HUDEP-2 (cell line): ENCODE results near the gene OR5I1.
"Not testable (repeated sequence)": the region's sequence is repeated elsewhere in the genome, so short reads cannot be mapped to it uniquely, and the experiment has no call there.

Source experiments
- DNase-seq, 76 experiments: peaks; one replicate each; lab custom pipeline; 2025; ENCODE audit not compliant: unreplicated experiment in 76 of 76; lab: John Stamatoyannopoulos, UW

The OR5I1 gene

GRCh38 chr11:55936300-55936699, at the start of gene OR5I1:
Gene OR5I1, minus strand, starts transcription at chr11:55936400. Its CDS starts 0 bp downstream, at chr11:55936400.
- no peak for DNase-seq

- DNase-seq, result no peak
Observed at GRCh38 chr11:55970935-55971334, 34.7 kb upstream of the OR5I1 start.

DNA sequence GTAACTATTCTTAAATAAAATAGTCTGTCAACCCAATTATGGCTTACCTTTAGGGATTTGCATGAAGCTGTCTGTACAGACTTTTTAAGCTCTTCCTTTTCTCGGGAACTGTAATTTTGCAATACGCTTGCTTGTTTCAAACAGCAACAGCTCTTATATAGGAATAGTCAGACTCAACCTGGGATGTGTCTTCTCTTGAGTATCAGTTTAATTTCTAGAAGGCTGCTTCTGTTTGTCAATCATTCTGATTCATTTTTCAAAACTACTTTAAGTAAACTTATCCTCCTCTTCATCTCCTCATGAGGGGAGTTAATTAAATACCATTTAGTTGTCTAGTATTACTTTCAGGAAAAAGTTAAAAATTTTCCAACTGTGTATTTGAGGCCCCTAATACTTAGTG, 33.6 kb upstream of the OR5I1 start, which contains the start of gene OR10AG1:
Gene OR10AG1 (minus strand): TSS at position 101 of the 400 bp plus-strand sequence. CDS start 38 bp downstream, at position 63.
- DNase-seq, result no peak

DNA sequence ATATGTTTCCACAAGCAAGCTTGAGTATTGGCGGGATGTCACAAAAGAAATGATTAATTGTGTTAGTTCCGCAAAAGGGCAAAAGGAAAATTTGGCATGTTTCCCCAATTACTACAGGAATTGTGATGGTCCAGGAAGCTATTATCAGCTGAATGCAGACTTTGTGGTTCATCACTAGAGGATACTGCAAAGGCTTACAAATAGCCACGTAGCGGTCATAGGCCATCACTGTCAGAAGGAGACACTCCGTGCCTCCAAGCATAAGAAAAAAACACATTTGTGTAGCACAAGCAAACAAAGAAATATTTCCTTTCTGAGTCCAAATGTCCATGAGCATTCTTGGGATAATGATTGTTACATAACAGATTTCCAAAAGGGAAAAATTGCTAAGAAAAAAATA, 31.7 kb upstream of the OR5I1 start:
- no peak for DNase-seq

GRCh38 chr11:55966391-55966790, 30.2 kb upstream of the OR5I1 start:
- no peak for DNase-seq

DNA sequence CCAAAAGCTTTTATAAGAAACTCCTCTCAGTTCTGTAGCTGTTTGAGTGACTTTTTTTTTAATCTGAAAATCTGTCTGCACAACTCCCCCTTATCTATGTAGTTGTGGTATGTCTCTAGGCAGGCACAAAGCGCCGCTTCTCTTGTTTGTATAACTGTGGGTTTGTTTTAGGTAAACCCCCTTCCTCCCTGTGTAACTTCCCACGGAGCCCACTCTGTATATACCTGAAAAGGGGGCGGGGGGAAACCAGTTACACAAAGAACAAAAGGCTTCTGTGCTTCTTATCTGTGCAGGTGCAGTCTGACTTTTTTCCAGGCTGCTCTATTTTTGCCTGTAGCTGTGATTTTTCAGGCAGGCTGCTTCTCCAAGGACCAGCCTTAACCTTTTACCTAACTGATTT, 20.3 kb upstream of the OR5I1 start:
- no peak for DNase-seq

- no peak for DNase-seq
Observed at GRCh38 chr11:55949330-55949729, 13.1 kb upstream of the OR5I1 start.

DNA sequence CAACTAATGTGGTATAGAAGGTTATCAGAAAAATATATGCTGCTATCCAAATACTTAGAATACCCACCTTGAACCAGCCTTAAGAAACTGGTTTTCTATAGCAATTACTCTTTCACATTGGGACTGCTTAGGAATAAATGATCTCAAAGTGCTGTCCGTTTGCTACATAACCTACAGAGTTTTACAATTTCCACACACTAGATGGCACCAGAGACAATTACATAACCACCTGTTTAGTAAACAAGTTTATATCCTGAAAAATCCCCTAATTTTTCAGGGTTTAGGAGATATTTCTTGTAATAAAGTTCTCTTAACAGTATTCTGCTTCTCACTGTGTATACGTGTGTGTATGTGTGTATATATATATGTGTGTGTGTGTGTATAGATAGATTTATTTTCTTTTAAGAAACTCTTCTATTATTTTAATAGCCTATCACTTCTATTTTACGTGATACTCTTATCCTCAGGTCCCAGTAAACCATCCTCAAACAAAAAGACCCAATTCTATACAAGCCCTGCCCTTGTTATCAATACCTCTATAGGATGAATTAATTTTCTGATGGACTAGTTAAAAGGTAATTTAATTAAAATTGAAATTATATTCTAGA, 6.7 kb upstream of the OR5I1 start:
- DNase-seq, result peak in 8 of 76 experiments; percentile 0 to 21 (median 2)

DNA sequence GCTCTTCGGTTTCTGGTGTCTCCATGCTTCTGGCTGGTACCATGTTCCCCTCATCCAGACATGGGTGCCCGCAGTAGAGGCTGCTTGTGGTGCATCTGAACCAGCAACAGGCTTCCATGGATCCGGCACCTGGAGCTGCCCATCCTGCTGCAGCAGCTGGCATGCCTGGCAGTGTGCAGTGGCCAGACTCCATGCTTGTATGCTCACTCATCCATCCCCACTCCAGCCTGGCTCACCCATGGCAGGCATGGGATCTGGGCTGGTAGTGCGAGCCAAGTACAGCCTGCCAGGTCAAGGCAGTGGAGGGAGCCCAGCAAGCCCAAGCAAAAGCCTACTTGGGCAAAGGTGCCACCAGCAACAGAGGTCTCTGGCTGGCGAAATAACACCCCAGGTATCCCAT, 15.7 kb downstream of the OR5I1 start:
- no peak for DNase-seq

- no peak for DNase-seq
Observed at GRCh38 chr11:55914482-55914881, 21.7 kb downstream of the OR5I1 start, which contains the start of gene OR5W2. Gene OR5W2, minus strand, starts transcription at chr11:55914582. Its CDS starts 0 bp downstream, at chr11:55914582.

DNA sequence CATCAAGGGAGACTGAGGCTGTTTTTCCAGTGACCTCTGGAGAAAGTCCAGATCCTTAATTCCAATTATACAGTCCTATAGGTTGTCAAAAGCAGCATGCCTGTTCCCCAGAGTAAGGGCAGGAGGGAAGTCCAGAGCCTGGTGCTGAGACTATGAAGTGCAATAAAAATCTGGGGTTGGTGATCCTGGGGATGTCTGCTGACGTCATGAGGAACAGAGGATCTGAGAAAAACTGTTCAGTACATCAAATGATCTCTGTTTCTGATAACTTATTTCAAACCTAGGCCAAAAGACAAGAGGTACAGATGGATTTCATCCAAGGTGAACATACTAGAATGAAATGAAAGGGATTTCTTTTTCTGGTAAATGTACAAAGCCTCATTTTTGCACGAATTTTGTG, 33.9 kb downstream of the OR5I1 start:
- no peak for DNase-seq

GRCh38 chr11:55895216-55895615, 41.0 kb downstream of the OR5I1 start:
- no peak for DNase-seq

- not testable (repeated sequence) for DNase-seq
Observed at GRCh38 chr11:55885481-55885880, 50.7 kb downstream of the OR5I1 start.
